Prostate gland (tissue), 2 donors: ENCODE data around the gene ARMC9.

ENCODE experiments used
- CTCF ChIP-seq, 4 experiments: fragments of 200-600 bp in 2 of 4; fragments of 450-650 bp in 2 of 4; sonication (generic) in 2 of 4; IDR thresholded peaks; 1 replicate in 3 of 4; 2 replicates in 1 of 4; pipeline ENCODE4 v1.5.1; 2016 to 2019; ENCODE audit warnings: antibody characterized with exemption in 4 of 4, mild to moderate bottlenecking in 2 of 4, moderate library complexity in 2 of 4
- POLR2A ChIP-seq: fragments of 450-650 bp; IDR thresholded peaks from one replicate; pipeline ENCODE4 v1.6.1; 2016; ENCODE audit warnings: antibody characterized with exemption, mild to moderate bottlenecking
- POLR2AphosphoS5 ChIP-seq: sonication (generic); formaldehyde crosslinking; IDR thresholded peaks from one replicate; pipeline ENCODE4 v1.6.1; 2017; ENCODE audit warnings: antibody characterized with exemption

GRCh38 chr2:231241755-231242507, 43.5 kb downstream of the ARMC9 start:
- TF ChIP-seq POLR2AphosphoS5, result no peak
- TF ChIP-seq CTCF (IDR thresholded peaks at IDR 0.05), result no peak
- no peak for TF ChIP-seq POLR2A
